ENCODE results near the gene ITGBL1. TPM values are rescaled to one million over a fixed set of nuclear protein-coding genes. Genes with fewer than 3 reads are reported as not detected.
A peak's percentile ranks its signal among the peaks of the same experiment; 100 is the strongest.

The ITGBL1 gene
- total RNA-seq, 1 experiment from 2014 or later: 55.3 TPM

GRCh38 chr13:101626925-101627555 is 174.6 kb downstream of the ITGBL1 start:
- peak; percentile 18 for DNase-seq (ENCODE audit: low spot score)

GRCh38 chr13:101627556-101627943 is 175.1 kb downstream of the ITGBL1 start:
- peak; percentile 41 for DNase-seq (ENCODE audit: low spot score)

DNA sequence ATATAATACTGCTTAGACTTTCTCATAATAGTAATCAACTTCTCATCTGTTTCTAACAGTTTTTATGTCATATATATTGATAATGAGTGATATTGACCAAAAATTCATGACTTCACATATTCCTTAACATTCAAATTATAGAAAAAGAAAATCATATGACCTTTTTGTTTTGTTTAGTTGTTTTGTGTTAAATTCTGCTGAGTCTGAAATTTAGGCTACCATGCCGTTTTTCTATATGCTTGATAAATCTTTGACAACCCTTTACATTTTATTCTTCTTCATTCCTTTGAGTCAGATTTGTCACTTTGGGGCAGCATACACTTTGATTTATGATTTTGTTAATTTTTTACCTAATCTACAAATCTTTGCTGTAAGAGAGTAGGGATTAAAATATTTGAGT is 176.4 kb downstream of the ITGBL1 start:
- DNase-seq (ENCODE audit: low spot score): no peak

DNA sequence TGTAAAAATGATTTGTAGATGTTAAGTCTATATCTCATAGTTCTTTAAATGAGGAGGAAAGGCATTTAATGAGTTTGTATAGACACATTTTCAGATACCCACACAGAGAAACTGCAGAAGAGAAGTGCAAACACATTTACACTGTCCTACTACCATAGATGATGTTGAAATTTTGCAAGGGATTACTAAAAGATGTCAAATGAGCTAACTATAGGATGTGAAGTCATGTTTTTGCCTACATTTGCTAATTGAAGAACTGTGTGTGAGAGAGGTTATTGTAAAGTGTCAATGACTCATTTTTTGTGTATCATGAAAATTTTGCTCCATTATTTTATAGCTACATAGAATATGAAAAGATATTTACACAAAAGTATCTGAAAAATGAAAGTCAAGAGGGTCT is 178.9 kb downstream of the ITGBL1 start:
- DNase-seq (ENCODE audit: low spot score): no peak

DNA sequence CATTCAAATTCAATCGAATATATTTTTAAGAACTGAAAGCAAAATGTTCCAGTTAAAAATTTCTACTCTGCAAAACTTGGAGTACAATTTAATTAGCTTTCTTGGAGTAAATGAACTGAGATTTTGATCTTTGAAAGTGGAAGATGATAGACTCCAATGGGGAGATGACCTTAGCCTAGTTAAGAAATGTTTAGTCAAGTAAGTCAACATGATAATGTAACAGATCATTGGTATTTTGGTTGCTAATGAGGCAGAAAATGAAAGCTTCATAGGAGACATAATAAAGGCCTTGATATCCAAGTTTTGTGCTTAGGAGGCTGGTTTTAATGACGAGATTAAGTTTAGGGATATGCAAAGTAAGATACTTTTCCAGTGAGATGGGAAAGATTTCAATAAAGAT is 181.7 kb downstream of the ITGBL1 start:
- no peak for DNase-seq (ENCODE audit: low spot score)

DNA sequence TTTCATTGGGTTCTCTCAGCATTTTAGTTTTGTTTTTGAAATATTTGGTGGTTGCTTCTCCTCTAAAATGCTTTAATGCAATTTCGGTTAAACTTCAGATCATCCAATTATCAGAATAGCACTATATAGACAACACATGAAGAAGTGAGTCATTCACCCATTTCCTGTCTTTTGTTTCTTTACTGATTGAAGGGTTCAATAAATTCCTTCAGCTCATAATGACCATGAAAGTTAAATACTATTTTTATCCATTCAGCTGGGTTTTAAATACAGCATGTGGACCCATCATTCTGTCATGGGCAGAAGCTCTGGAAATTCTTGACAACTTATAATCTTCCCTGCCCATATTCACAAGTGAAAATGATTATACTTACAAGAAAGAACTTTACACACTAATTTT is 187.2 kb downstream of the ITGBL1 start:
- DNase-seq (ENCODE audit: low spot score): no peak

DNA sequence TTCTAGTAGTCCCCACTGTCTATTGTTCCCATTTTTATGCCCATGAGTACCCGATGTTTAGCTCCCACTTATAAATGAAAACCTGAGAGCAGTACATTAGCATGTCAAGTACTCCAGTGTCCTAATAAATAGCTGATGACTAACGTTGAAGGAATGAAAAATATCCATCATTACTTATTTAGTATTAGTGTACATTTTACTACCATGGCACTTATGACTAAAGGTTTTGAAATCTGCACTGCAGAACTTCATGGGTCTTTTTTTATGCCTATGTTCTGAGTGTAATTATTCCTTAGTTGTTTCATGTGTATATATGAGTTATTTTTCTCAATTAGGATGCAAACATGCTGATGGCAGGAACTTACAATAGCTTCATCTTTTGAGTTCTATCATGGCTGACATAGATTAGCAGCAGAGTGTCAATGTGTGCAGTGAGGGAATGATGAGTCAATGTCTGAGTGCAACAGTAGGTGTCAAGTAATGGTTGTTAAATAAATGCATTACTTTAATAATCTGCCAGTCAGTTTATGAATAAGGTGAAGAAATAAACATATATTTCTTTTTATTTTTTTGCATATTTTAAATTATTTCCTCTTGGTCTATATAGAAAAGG is 188.4 kb downstream of the ITGBL1 start:
- DNase-seq (ENCODE audit: low spot score): peak; percentile 77

DNA sequence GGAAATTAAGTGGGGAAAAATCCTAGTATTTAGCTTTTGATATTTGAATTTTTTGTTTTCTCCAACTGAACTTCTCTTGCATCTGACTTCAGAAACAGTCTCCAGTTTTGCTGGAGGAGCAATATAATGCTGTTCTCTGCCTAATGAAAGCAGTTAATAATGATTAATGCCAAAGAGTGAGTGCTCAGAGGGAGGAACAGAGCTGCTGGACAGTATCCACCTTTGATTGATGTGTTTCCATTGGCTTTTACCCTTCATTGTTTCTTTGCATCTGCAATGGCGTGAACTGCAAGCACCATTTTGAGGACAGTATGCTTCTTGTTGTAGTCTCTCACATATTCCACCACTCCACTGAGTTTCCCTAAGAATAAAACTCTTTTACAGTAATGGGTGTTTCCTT is 193.4 kb downstream of the ITGBL1 start:
- DNase-seq (ENCODE audit: low spot score): no peak

DNA sequence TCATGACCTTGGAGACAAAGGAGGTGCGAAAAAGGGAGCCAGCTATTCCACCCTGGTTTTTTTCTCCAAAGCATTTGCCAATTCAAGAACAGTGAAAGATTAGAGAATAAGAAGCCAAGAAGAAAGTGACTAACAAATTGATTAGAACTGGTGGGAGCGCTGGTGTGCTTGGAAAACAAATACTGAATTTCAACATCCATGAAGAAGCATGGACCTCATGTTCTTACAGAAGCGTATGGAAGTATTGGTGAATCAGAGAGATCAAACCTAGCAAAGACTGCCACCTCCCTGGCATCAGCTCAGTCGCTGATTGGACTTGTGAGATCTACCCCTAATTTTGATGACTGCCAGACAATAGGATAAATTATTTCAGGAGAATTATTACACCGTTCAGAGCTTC is 195.3 kb downstream of the ITGBL1 start:
- DNase-seq (ENCODE audit: low spot score): no peak

- no peak for DNase-seq (ENCODE audit: low spot score)
These were observed 196.5 kb downstream of the ITGBL1 start for GRCh38 chr13:101648766-101649487.

DNA sequence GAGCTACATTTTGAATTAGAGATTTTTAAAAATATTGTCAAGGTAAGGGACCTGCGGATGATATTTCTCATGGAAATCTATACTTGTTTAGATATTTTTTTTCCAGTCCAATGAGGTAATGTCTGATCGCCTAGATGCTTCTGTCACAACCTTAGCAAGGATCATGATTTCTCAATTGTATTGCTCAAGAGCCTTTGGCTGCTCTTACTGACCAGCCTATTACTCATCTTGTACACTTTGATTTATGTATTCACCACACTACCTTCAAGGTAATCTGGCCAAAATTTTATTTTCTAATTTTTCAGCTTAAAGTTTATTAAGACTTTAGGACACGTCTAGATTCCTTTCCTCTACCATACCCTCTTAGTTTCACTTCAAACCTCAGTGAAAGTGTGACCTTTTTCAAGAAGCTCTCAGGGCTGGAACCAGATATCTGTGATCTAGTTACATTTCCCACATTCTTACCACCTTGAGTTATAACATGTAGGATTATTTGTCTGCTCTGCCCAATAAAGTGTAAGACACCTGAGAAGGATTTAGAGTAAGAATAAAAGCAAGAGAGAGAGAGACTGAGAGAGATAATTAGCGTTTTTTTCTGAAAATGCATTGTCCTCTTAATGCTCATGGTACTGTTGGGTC is 197.1 kb downstream of the ITGBL1 start:
- DNase-seq (ENCODE audit: low spot score): peak; percentile 65

GRCh38 chr13:101654883-101655282 is 202.4 kb downstream of the ITGBL1 start:
- DNase-seq (ENCODE audit: low spot score): peak; percentile 50

DNA sequence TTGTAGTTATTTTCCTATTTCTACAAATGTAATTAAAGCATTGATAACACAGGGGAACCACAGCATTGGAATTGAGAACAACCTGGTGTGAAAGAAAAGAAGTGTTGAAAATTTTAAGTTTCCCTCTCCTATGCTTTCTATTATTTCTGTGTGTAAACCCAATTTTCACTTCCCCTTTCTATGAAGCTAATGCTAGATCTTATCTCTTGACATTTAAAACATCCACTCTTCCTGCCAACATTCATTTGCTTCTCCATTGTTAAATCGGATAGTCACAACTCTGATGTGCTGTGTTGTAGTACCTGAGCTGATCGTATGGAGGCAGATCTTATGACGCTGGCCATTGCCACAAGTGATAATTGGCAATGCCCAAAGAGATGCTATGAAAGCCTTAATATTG is 203.0 kb downstream of the ITGBL1 start:
- DNase-seq (ENCODE audit: low spot score): no peak

DNA sequence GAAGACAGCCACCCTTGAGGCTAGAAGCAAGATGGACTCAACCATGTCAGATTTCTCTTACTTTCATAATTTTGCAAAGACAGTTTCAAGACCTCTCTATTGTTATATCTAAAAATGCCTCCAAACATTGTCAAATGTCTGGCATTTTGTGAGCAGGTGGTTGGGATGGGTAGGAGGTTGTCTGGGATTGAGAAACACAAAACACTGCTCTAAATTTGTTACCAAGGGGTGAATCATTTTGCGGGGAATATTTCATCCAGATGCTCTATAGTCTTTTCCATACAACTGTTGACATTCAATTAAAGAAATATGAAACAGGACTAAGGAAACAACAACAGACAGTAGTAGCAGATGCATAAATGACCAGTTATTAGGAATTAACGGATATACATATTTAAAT is 208.2 kb downstream of the ITGBL1 start:
- DNase-seq (ENCODE audit: low spot score): no peak

GRCh38 chr13:101661839-101662238 is 209.4 kb downstream of the ITGBL1 start:
- DNase-seq (ENCODE audit: low spot score): peak; percentile 15

- DNase-seq (ENCODE audit: low spot score): no peak
These were observed 221.1 kb downstream of the ITGBL1 start for GRCh38 chr13:101673360-101674105.

GRCh38 chr13:101681834-101682233 is 229.4 kb downstream of the ITGBL1 start:
- no peak for DNase-seq (ENCODE audit: low spot score)

DNA sequence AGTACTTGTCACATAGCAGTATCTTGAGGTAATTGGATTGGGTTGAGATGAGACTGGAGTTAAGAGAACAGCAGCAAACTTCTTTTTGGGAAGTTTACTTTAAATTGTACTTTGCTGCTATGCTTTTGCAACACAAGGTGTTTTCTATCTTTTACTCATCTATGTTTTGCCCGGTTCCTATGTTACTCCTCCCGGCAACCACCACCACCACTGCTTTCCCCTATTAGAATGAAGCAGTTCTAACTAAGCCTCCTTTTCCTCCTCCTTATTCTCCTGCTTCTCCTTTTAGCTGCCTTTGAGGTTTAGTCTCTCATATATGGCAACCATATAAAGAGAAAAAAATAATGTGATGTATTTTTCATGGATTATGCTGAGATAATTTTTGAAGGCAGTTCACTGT is 233.5 kb downstream of the ITGBL1 start:
- DNase-seq (ENCODE audit: low spot score): no peak

- DNase-seq (ENCODE audit: low spot score): no peak
These were observed 238.4 kb downstream of the ITGBL1 start for GRCh38 chr13:101690871-101691270.

GRCh38 chr13:101691341-101691860 is 238.9 kb downstream of the ITGBL1 start:
- no peak for DNase-seq (ENCODE audit: low spot score)

DNA sequence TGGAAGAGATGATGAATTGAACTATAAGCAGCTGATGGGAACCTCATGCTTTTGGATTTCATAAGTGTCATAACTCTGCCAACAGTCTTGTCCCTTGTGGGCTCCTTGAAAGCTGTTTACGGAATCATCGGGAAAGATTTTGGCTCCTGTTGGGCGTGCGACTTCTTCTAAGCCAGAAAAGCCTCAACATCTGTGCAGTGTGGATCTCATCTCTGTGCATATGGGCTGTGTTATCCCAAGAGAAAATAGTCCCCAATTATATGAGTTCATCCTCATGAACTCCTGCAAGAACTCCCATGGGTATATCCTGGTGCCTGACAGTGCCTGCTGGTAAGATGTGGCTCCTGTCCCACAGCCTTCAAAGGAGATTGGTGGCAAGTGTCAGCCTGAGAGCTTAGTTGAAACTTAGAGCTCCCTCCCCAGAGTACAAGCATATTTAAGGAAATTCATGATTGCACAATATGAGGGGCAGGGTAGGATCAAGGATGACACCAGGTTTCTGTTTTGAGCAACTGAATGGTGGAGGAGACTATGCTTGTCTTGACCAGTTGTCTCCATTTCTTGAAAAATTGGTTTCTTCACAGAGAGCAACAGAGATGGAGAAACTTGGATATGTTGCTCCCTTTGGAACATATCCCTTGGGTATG is 243.5 kb downstream of the ITGBL1 start:
- no peak for DNase-seq (ENCODE audit: low spot score)

Data from A172 (cell line).